Heart left ventricle (tissue), 16 donors: ENCODE data around the gene CPNE2. TPM values are rescaled to one million over a fixed set of nuclear protein-coding genes. Genes with fewer than 3 reads are reported as not detected.

Source experiments
- ATAC-seq, 4 donors: fragments of 200-7000 bp; cut with Tn5 transposase; one replicate each; pipeline ENCODE4 v1.9.1; 2020 to 2022; ENCODE audit warnings: moderate library complexity in 4 of 4, mild to moderate bottlenecking in 3 of 4, moderate number of reproducible peaks in 1 of 4
- DNase-seq, 5 donors: peaks; one replicate each; pipeline ENCODE4 v3.0.0-alpha.2; 2020
- H3K27ac ChIP-seq, 12 donors: fragments of 200-600 bp; sonication (generic) in 4 of 12; one replicate each; pipeline versions ENCODE4 v1.5.0 to v1.8.0; 2016 to 2022; ENCODE audit warnings: mild to moderate bottlenecking in 2 of 12
- H3K27me3 ChIP-seq, 9 donors: fragments of 200-600 bp; sonication (generic) in 2 of 9; one replicate each; pipeline versions ENCODE4 v1.5.1 to v1.8.0; 2016 to 2022; ENCODE audit warnings: mild to moderate bottlenecking in 3 of 9
- H3K36me3 ChIP-seq, 9 donors: fragments of 200-600 bp; sonication (generic) in 2 of 9; one replicate each; pipeline versions ENCODE4 v1.5.0 to v1.8.0; 2018 to 2022; ENCODE audit warnings: mild to moderate bottlenecking in 2 of 9
- H3K4me1 ChIP-seq, 12 donors: fragments of 200-600 bp; sonication (generic) in 4 of 12; one replicate each; pipeline versions ENCODE4 v1.5.0 to v1.8.0; 2016 to 2022; ENCODE audit warnings: mild to moderate bottlenecking in 3 of 12
- H3K4me3 ChIP-seq, 12 donors: fragments of 200-600 bp; sonication (generic) in 4 of 12; one replicate each; pipeline versions ENCODE4 v1.5.0 to v1.8.0; 2017 to 2022; ENCODE audit warnings: mild to moderate bottlenecking in 9 of 12, moderate library complexity in 4 of 12
- H3K9me3 ChIP-seq, 12 donors: fragments of 200-600 bp; sonication (generic) in 4 of 12; one replicate each; pipeline versions ENCODE4 v1.5.0 to v1.8.0; 2016 to 2022; ENCODE audit warnings: mild to moderate bottlenecking in 1 of 12
- POLR2A ChIP-seq, 2 donors: fragments of 450-650 bp; IDR thresholded peaks; one replicate each; pipeline ENCODE4 v1.6.1; 2017; ENCODE audit warnings: antibody characterized with exemption in 2 of 2, mild to moderate bottlenecking in 2 of 2, moderate library complexity in 2 of 2
- WGBS, 4 donors: extraction: QIAGEN DNeasy Blood & Tissue Kit in 2 of 4; methylation state at CpG; one replicate each; pipeline versions ENCODE4 v1.1.5 to v1.1.7; 2013 to 2018; 5-methylcytosine and 5-hydroxymethylcytosine counted together
- intact Hi-C, 10 donors: fragments of 100-400 bp; cut with DNase I; formaldehyde crosslinking; loops; one replicate each; pipeline versions ENCODE4 v1.11.1 to v1.14.2; 2022
- polyA plus RNA-seq, 2 donors: library from polyadenylated mRNA; stranded (reverse); fragments of 200-250 nt; gene quantifications; one replicate each; pipeline ENCODE4 v1.2.3, GENCODE V29; 2013
- total RNA-seq, 9 donors: library from RNA; depleted of rRNA in 2 of 9; stranded (reverse); fragments of >200 nt in 2 of 9; fragmentation: NEBNext Ultra II Directional in 3 of 9; extraction: Animal tissue kit (Norgen Biotek cat#: 25700) in 3 of 9; gene quantifications; one replicate each; pipeline versions ENCODE4 v1.1.0 to v1.2.4, GENCODE V29; 2016 to 2023
- TF ChIP-seq, protein P1 (sequence below), 12 donors: fragments of 200-600 bp; sonication (generic) in 4 of 12; IDR thresholded peaks; one replicate each; pipeline versions ENCODE4 v1.5.0 to v1.8.0; 2018 to 2022; ENCODE audit warnings: antibody characterized with exemption in 12 of 12, mild to moderate bottlenecking in 5 of 12
- donor health status: ischemic (EF 13 %, LVEDD 7.1; RV severe dilation, severe dysfunction).
- donor health status: healthy with polysubstance abuse.
- donor health status: DM: no; HTN: yes; CAD: no.
- donor health status: DM: no; HTN: no; CAD: no.
- donor health status: ischemic (EF 25% LVEDD 6.9; RV normal size, moderate dysfunction).
- donor health status: ischemic (EF 25% LVEDD 5.7; RV mildly dilated, moderate dysfunction).
- donor health status: healthy.
- donor health status: DM: yes; HTN: yes; CAD: no.
- donor health status: ischemic (EF 35%, LVEDD 5.7; RV mildly dilated, moderate dysfunction).
- donor health status: nonischemic (EF 11% LVEDD 7.7; RV severe dilation, severe dysfunction).
- donor health status: DM: yes; HTN: yes; CAD: no.
- donor health status: PGD.
- donor health status: ischemic (EF 29% LVEDD 5.4; RV normal size, mild dysfunction).
- donor health status: nonischemic (EF 23%, LVEDD 6.1; RV moderate dilation, normal function).

Gene CPNE2
- total and polyA plus RNA-seq, 11 donors, result 7.2 to 23.6 (median 14.0) TPM

DNA sequence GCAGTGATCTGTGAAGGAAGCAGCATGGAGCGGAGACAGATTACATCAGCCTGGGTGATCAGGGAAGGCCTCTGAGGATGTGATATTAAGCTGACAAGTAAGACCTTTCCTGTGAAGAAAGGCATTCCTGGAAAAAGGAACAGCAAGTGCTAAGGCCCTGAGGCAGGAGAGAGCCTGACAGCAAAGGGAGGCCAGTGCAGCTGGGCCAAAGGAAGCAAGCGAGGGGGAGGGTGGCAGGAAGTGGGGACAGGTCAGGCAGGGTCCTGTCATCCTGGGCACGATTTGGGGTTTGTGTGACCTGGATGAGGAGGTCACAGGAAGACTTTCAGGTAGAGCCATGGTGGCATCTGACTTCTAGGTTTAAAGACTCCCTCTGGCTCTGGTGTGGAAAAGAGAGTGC is 12.3 kb downstream of the CPNE2 start:
- intact Hi-C loops, result loop anchor here in 3 of 10 donors (5.0 kb wide), 2 partner anchors 38 to 53 kb away; no protein-coding TSS in a partner anchor
- TF ChIP-seq, protein P1, sequence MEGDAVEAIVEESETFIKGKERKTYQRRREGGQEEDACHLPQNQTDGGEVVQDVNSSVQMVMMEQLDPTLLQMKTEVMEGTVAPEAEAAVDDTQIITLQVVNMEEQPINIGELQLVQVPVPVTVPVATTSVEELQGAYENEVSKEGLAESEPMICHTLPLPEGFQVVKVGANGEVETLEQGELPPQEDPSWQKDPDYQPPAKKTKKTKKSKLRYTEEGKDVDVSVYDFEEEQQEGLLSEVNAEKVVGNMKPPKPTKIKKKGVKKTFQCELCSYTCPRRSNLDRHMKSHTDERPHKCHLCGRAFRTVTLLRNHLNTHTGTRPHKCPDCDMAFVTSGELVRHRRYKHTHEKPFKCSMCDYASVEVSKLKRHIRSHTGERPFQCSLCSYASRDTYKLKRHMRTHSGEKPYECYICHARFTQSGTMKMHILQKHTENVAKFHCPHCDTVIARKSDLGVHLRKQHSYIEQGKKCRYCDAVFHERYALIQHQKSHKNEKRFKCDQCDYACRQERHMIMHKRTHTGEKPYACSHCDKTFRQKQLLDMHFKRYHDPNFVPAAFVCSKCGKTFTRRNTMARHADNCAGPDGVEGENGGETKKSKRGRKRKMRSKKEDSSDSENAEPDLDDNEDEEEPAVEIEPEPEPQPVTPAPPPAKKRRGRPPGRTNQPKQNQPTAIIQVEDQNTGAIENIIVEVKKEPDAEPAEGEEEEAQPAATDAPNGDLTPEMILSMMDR (IDR thresholded peaks at IDR 0.05), result no peak
- TF ChIP-seq POLR2A (IDR thresholded peaks at IDR 0.05), result no peak
- no peaks in the 10 kb centered on the region for H3K27me3 ChIP-seq
- peaks cover 0 to 44% (median 12%) of the 10 kb centered on the region in 12 donors for H3K4me1 ChIP-seq
- no peaks in the 10 kb centered on the region for H3K9me3 ChIP-seq
- DNase-seq, result no peak
- no peak overlapping the region for H3K4me3 ChIP-seq
- 64 to 72% (median 68%) methylated on average over 3 of the region's 3 CpGs for WGBS, 4 donors
- no peak overlapping the region for H3K27ac ChIP-seq
- no peak for ATAC-seq
- no peaks in the 10 kb centered on the region for H3K36me3 ChIP-seq

DNA sequence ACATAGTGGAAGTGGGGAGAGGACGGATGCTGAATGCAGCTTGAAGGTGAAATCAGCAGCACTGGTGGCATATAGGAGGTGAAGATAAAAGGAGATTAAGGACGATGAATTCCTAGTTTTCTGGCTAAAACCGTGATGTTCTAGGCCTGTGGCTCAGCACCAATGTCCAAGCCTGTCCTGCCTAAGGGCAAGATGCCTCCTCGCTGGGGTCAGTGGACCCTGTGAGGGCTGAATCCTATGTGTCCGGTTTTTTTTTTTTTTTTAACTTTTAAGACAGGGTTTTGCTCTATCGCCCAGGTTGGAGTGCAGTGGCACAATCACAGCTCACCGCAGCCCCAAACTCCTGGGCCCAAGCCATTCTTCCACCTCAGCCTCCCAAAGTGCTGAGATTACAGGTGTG is 12.8 kb downstream of the CPNE2 start:
- intact Hi-C loops, result loop anchor here in 3 of 10 donors (5.0 kb wide), 2 partner anchors 37 to 52 kb away; no protein-coding TSS in a partner anchor
- Histone ChIP-seq H3K36me3 (no peaks in the 10 kb centered on the region), H3K27me3 (no peaks in the 10 kb centered on the region), H3K9me3 (no peaks in the 10 kb centered on the region), H3K4me1 (peaks cover 0 to 39% (median 12%) of the 10 kb centered on the region in 12 donors), H3K4me3 (no peak overlapping the region), H3K27ac (no peak overlapping the region)
- DNase-seq, result no peak
- no peak for TF ChIP-seq POLR2A (IDR thresholded peaks at IDR 0.05)
- TF ChIP-seq, protein P1 (IDR thresholded peaks at IDR 0.05), result no peak
- ATAC-seq, result no peak
- WGBS, 4 donors, result 85 to 90% (median 88%) methylated on average over 7 of the region's 7 CpGs

DNA sequence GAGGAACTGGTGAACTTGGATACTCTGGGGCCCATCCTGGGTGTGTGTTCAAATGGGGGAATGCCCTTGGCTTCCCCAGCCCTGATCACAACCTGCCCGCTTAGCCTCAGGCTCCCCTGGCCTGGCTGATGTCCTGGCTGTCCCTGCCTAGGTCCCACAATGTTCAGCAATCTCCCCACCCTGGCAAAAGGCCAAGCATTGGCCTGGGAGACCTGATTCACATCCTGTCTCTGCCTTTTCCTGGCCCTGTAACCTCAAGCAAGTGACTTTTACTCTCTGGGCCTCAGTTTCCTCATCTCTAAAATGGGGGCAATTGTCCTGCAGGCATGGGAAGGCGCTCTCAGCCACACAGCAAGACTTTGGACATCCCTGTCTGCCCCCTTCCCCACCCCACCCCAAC is 14.4 kb downstream of the CPNE2 start:
- Histone ChIP-seq H3K4me3 (no peak overlapping the region), H3K27ac (no peak overlapping the region), H3K36me3 (peaks cover 0 to 6% (median 0%) of the 10 kb centered on the region in 9 donors), H3K27me3 (no peaks in the 10 kb centered on the region), H3K9me3 (no peaks in the 10 kb centered on the region), H3K4me1 (peaks cover 0 to 34% (median 11%) of the 10 kb centered on the region in 12 donors)
- intact Hi-C loops, result loop anchor here in 3 of 10 donors (5.0 kb wide), 2 partner anchors 36 to 51 kb away; no protein-coding TSS in a partner anchor
- DNase-seq (peak; percentile 59 to 75 (median 65)), ATAC-seq (peak in 3 of 4 donors; percentile 63 to 86 (median 65))
- WGBS, 4 donors, result 81 to 97% (median 84%) methylated on average over 2 of the region's 2 CpGs
- no peak for TF ChIP-seq POLR2A (IDR thresholded peaks at IDR 0.05)
- TF ChIP-seq, protein P1 (IDR thresholded peaks at IDR 0.05), result no peak

DNA sequence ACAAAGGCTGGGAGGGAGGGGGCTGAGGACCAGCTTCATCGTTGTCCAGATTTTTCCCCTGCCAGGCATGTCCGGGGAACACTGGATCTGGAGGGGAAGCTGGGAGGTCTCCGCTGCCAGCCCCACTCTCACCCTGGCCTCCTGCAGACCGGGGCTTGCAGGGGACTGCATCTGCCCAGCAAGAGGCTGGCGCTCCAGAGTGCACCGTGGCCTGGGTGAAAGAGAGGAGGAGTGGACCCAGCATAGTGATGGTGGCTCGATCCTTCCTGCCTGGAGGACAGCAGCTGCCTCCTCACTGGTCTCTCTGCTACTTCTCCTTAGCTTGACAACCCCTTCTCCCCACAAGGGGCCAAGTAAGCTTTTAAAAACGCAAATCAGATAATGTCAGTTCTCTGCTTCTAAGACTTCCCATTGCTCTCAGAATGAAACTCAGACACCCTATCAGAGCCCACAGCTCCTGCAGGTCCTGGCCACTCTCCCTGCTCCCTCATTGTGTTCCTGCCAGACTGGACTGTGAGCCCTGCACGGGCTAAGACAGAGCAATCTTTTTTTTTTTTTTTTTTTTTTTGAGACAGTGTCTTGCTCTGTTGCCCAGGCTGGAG is 15.0 kb downstream of the CPNE2 start:
- peaks cover 0 to 7% (median 0%) of the 10 kb centered on the region in 9 donors for H3K36me3 ChIP-seq
- H3K9me3 ChIP-seq, result no peaks in the 10 kb centered on the region
- no peak for TF ChIP-seq POLR2A (IDR thresholded peaks at IDR 0.05)
- intact Hi-C loops, result loop anchor here in 3 of 10 donors (5.0 kb wide), 2 partner anchors 35 to 50 kb away; no protein-coding TSS in a partner anchor
- ATAC-seq (peak in 1 of 4 donors; percentile 16), DNase-seq (no peak)
- H3K27me3 ChIP-seq, result no peaks in the 10 kb centered on the region
- no peak overlapping the region for H3K27ac ChIP-seq
- H3K4me1 ChIP-seq, result peaks cover 0 to 41% (median 16%) of the 10 kb centered on the region in 12 donors
- WGBS, 4 donors, result 74 to 77% (median 75%) methylated on average over 8 to 9 of the region's 9 CpGs
- H3K4me3 ChIP-seq, result no peak overlapping the region
